Lower leg skin (tissue), 3 donors: ENCODE results near the gene DPCD.

ENCODE experiments used
- POLR2A ChIP-seq, 2 donors: fragments of 450-650 bp; IDR thresholded peaks; one replicate each; pipeline ENCODE4 v1.6.1; 2016 to 2017; ENCODE audit warnings: antibody characterized with exemption in 2 of 2, mild to moderate bottlenecking in 1 of 2, moderate library complexity in 1 of 2
- TF ChIP-seq, protein P1 (sequence below), 3 donors: fragments of 450-650 bp; IDR thresholded peaks; one replicate each; pipeline ENCODE4 v1.5.1; 2016; ENCODE audit warnings: antibody characterized with exemption in 3 of 3, mild to moderate bottlenecking in 3 of 3, moderate library complexity in 2 of 3

DNA sequence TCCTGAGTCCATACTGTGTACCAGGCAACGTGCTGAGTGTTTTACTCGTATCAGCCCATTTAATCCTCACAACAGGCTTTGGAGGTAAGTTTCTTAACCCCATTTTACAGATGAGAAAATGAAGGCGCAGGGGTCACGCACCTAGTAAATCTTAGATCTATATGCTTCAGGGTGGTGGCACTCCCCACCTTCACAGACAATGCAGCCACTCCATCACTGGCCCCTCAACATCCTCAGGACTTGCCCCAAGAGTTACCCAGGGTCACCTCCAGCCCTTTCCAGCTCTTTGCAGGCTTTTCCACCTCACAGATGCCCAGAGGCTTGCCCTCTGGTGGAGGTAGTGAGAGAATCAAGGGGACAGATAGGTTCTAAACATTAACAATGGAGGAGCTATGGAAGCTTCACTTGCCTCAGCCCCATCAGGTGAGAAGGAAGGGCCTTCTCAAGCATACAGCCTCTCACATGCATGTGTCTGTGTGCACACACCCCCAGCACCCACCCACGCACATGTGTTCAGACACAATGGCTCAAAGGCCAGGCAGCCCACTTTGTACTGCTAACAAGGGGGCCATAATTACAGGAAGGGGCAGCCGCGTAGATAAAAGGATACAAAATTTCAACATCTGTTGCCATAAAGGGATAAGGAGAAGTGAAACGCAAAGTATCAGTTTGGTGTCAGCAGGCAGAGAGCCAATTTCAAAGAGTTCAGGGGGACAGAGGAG is 29.1 kb downstream of the DPCD start:
- TF ChIP-seq, protein P1, sequence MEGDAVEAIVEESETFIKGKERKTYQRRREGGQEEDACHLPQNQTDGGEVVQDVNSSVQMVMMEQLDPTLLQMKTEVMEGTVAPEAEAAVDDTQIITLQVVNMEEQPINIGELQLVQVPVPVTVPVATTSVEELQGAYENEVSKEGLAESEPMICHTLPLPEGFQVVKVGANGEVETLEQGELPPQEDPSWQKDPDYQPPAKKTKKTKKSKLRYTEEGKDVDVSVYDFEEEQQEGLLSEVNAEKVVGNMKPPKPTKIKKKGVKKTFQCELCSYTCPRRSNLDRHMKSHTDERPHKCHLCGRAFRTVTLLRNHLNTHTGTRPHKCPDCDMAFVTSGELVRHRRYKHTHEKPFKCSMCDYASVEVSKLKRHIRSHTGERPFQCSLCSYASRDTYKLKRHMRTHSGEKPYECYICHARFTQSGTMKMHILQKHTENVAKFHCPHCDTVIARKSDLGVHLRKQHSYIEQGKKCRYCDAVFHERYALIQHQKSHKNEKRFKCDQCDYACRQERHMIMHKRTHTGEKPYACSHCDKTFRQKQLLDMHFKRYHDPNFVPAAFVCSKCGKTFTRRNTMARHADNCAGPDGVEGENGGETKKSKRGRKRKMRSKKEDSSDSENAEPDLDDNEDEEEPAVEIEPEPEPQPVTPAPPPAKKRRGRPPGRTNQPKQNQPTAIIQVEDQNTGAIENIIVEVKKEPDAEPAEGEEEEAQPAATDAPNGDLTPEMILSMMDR (IDR thresholded peaks at IDR 0.05) = no peak
- no peak for TF ChIP-seq POLR2A (IDR thresholded peaks at IDR 0.05)
